Ovary (tissue), 3 donors: ENCODE data around the gene DIPK1B.

ENCODE experiments used
- CTCF ChIP-seq, 3 donors: fragments of 450-650 bp in 2 of 3; fragments of 200-600 bp in 1 of 3; IDR thresholded peaks; one replicate each; pipeline versions ENCODE4 v1.5.1 to v1.8.0; 2016 to 2022; ENCODE audit warnings: antibody characterized with exemption in 3 of 3, mild to moderate bottlenecking in 1 of 3
- POLR2A ChIP-seq: fragments of 450-650 bp; IDR thresholded peaks from one replicate; pipeline ENCODE4 v1.6.1; 2017; ENCODE audit warnings: antibody characterized with exemption, mild to moderate bottlenecking, moderate library complexity
- donor health status: DM: no; HTN: no; CAD: no.

GRCh38 chr9:136740971-136741882 is 28.9 kb downstream of the DIPK1B start:
- TF ChIP-seq CTCF (IDR thresholded peaks at IDR 0.05) (no peak), POLR2A (no peak)
